ENCODE measurements around the gene NXNL2. TPM values are rescaled to one million over a fixed set of nuclear protein-coding genes. Genes with fewer than 3 reads are reported as not detected.

NXNL2 gene
- total and polyA plus RNA-seq, 10 of the 15 experiments (the other 5 are each of a cell fraction or from before 2014, with no cell fraction given), result not detected

DNA sequence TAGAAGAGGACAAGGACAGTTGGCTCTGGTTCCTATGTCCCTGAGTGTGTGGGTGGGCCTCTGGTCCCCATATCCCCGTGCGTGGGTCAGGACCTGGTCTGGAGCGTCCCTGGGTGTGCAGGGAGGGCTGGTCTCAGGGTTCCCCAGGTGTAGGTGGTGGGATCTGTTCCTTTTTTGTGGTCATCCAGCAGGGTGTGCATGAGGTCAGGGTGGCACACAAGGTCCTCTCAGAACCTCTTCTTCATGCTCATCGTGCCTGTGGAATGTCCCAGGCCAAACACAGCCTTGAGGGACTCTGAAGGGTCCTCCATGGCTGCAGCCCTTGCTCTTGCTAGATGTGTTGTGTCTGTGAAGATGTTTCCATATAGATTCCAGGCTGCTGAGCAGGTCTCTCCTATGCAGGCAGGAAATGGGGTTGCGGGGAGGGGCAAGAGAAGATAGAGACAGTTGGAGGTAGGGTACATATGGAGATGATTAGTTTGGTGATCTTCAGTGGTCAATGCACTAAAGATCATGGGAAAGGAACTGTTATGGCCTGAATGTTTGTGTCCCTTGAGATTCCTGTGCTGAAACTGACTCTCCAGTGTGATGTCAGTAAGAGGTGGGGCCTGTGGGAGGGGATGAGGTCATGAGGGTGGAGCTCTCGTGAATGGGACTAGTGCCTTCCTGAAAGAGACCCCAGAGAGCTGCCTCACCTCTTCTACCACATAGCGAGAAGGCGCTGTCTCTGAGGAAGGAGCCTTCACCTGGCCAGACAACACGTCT lies 53.1 kb downstream of the NXNL2 start:
- no peak overlapping the region for H3K9ac ChIP-seq (ENCODE audit: control insufficient read depth, insufficient read depth, low read length)
- ChIA-PET SMC1A (ENCODE audit: uncharacterized antibody, unreplicated experiment) (no interaction called here), POLR2A (no interaction called here), RAD21 (ENCODE audit: unreplicated experiment) (no interaction called here), CTCF (no interaction called here)
- ATAC-seq, result no peak
- 0 out of 4 replicates have a peak, but pooled peaks cover 0 to 3% of the 10 kb centered on the region in 2 experiments for H3K27me3 ChIP-seq (replicated peaks in 1 of 2; ENCODE audit: control insufficient read depth in 2 of 2, insufficient read depth in 2 of 2, low read length in 1 of 2)
- no peak overlapping the region for H3K4me3 ChIP-seq
- no peak for TF ChIP-seq BACH1 (IDR thresholded peaks at IDR 0.05; ENCODE audit: borderline replicate concordance)
- TF ChIP-seq ZNF207 (IDR thresholded peaks at IDR 0.05; ENCODE audit: borderline replicate concordance), result no peak
- TF ChIP-seq IKZF2 (IDR thresholded peaks at IDR 0.05), result no peak
- TF ChIP-seq ZZZ3 (IDR thresholded peaks at IDR 0.05; ENCODE audit: control insufficient read depth, insufficient read length, low read depth), result no peak
- TF ChIP-seq MXI1 (IDR thresholded peaks at IDR 0.05; ENCODE audit: low read depth, low read length), result no peak
- TF ChIP-seq CTCF (IDR thresholded peaks at IDR 0.05 in 2 of 3, conservative IDR thresholded peaks at IDR 0.05 in 1 of 3; ENCODE audit: control insufficient read depth in 2 of 3, extremely low read depth in 1 of 3, insufficient read depth in 1 of 3, low read depth in 3 of 3, low read length in 3 of 3), result no peak
- no peak for TF ChIP-seq NRF1 (conservative IDR thresholded peaks at IDR 0.05; ENCODE audit: low read depth, low read length)
- no peak for TF ChIP-seq E4F1 (IDR thresholded peaks at IDR 0.05; ENCODE audit: borderline replicate concordance, partially characterized antibody)
- no peak for TF ChIP-seq NFYA (IDR thresholded peaks at IDR 0.05; ENCODE audit: borderline replicate concordance, low read depth, low read length)
- TF ChIP-seq SUPT20H (IDR thresholded peaks at IDR 0.05; ENCODE audit: borderline replicate concordance, control insufficient read depth, low read depth, low read length), result no peak
- TF ChIP-seq BCL11A (IDR thresholded peaks at IDR 0.05; ENCODE audit: low read depth, low read length), result no peak
- no peaks in the 10 kb centered on the region for H3K36me3 ChIP-seq (ENCODE audit: control insufficient read depth in 2 of 2, insufficient read depth in 2 of 2, low read length in 1 of 2)
- in situ Hi-C loops (cut with MboI) (no loop called here), intact Hi-C loops (cut with micrococcal nuclease; ENCODE audit: unreplicated experiment) (no loop called here)
- no peak overlapping the region for H3K27ac ChIP-seq (ENCODE audit: control insufficient read depth, insufficient read depth)
- H3K4me2 ChIP-seq (ENCODE audit: control insufficient read depth, insufficient read depth), result no peak overlapping the region
- H4K20me1 ChIP-seq (ENCODE audit: control insufficient read depth, insufficient read depth), result no peaks in the 10 kb centered on the region
- 34% methylated on average over 9 of the region's 9 CpGs for WGBS (ENCODE audit: insufficient coverage, insufficient replicate concordance, low lambda C conversion rate, missing lambda C conversion rate)
- no peaks in the 10 kb centered on the region for H3K4me1 ChIP-seq (ENCODE audit: control insufficient read depth, insufficient read depth, low read length)
- FAIRE-seq, result no peak
- H3K79me2 ChIP-seq (ENCODE audit: control insufficient read depth, insufficient read depth, low read length), result no peaks in the 10 kb centered on the region
- DNase-seq (ENCODE audit: low read depth, low spot score), result no peak
- no TSS peak for BruUV-seq (replicated peaks)
- H2AFZ ChIP-seq (ENCODE audit: control insufficient read depth, low read depth, low read length), result no peak overlapping the region
- no peaks in the 10 kb centered on the region for H3K9me3 ChIP-seq (replicated peaks; ENCODE audit: control insufficient read depth, insufficient read depth, low read length)
